Measurements from ENCODE around the gene SGPP2. TPM values are rescaled to one million over a fixed set of nuclear protein-coding genes. Genes with fewer than 3 reads are reported as not detected.

The SGPP2 gene
- total and polyA plus RNA-seq, 2 of the 4 experiments (the other 2 are of a cell fraction) = not detected

GRCh38 chr2:222433332-222434173 lies 9.2 kb downstream of the SGPP2 start:
- no peak overlapping the region for H4K5ac ChIP-seq (ENCODE audit: low read depth, low read length)
- H3K9ac ChIP-seq (ENCODE audit: low read depth, low read length) = no peak overlapping the region
- ATAC-seq (ENCODE audit: low read depth) = no peak
- H4K8ac ChIP-seq (ENCODE audit: low read depth in 2 of 2, low read length in 2 of 2) = no peak overlapping the region
- no peak overlapping the region for H2BK120ac ChIP-seq (ENCODE audit: low read depth, low read length)
- H2AK5ac ChIP-seq (ENCODE audit: low read depth, low read length) = no peak overlapping the region
- no peaks in the 10 kb centered on the region for H3K9me1 ChIP-seq (ENCODE audit: insufficient read depth, low read length)
- H3K9me3 ChIP-seq (ENCODE audit: control insufficient read depth, insufficient read depth, low read length) = no peaks in the 10 kb centered on the region
- no peak overlapping the region for H3K23ac ChIP-seq (ENCODE audit: low read depth, low read length)
- in situ Hi-C loops (cut with MboI; ENCODE audit: low sequenced_read_pairs) (no loop called here), intact Hi-C loops (cut with micrococcal nuclease) (no loop called here), dilution Hi-C loops (cut with HindIII; ENCODE audit: low sequenced_read_pairs, unreplicated experiment) (no loop called here)
- 0 out of 2 replicates have a peak, but pooled peaks cover 1% of the 10 kb centered on the region for H3K27me3 ChIP-seq (ENCODE audit: control insufficient read depth, insufficient read depth, low read length)
- no peak overlapping the region for H3K4ac ChIP-seq (ENCODE audit: low read depth, low read length)
- H3K4me2 ChIP-seq (ENCODE audit: low read depth, low read length) = no peak overlapping the region
- no peaks in the 10 kb centered on the region for H3K79me1 ChIP-seq (ENCODE audit: low read depth in 1 of 2, low read length in 2 of 2)
- no CpG with 5 or more reads among the region's 9 CpGs for WGBS, 2 experiments (ENCODE audit: extremely low coverage in 2 of 2, insufficient read length in 1 of 2)
- no peak overlapping the region for H3K56ac ChIP-seq (ENCODE audit: extremely low read depth, insufficient read depth, low read length)
- POLR2A ChIA-PET (ENCODE audit: unreplicated experiment) = no interaction called here
- H3K36me3 ChIP-seq (ENCODE audit: control insufficient read depth, insufficient read depth, low read length) = no peaks in the 10 kb centered on the region
- no peak overlapping the region for H3K4me3 ChIP-seq (ENCODE audit: insufficient read depth, low read depth, low read length)
- H4K91ac ChIP-seq (ENCODE audit: insufficient read depth, low read depth, low read length) = no peak overlapping the region
- no TSS peak for BruUV-seq (replicated peaks)
- no peak overlapping the region for H3K14ac ChIP-seq (replicated peaks; ENCODE audit: low read depth, low read length)
- H3K4me1 ChIP-seq (ENCODE audit: control insufficient read depth, insufficient read depth, low read length) = no peaks in the 10 kb centered on the region
- no peak for DNase-seq
- H2AFZ ChIP-seq (replicated peaks; ENCODE audit: low read length, poor library complexity) = no peak overlapping the region
- TF ChIP-seq MAZ (IDR thresholded peaks at IDR 0.05; ENCODE audit: borderline replicate concordance, low read depth, low read length) (no peak), RAD21 (IDR thresholded peaks at IDR 0.05; ENCODE audit: low read length) (no peak), BHLHE40 (IDR thresholded peaks at IDR 0.05; ENCODE audit: low read depth, low read length) (no peak), CTCF (conservative IDR thresholded peaks at IDR 0.05; ENCODE audit: low read depth, low read length) (no peak), POLR2A (IDR thresholded peaks at IDR 0.05; ENCODE audit: low read depth, low read length) (no peak), CEBPB (IDR thresholded peaks at IDR 0.05; ENCODE audit: low read depth, low read length) (no peak), MXI1 (IDR thresholded peaks at IDR 0.05; ENCODE audit: borderline replicate concordance, low read depth, low read length) (no peak), USF2 (IDR thresholded peaks at IDR 0.05; ENCODE audit: low read depth, low read length) (no peak), MAFK (IDR thresholded peaks at IDR 0.05; ENCODE audit: low read depth, low read length) (no peak), ELK1 (IDR thresholded peaks at IDR 0.05; ENCODE audit: borderline replicate concordance, low read depth, low read length) (no peak)
- no peak overlapping the region for H2BK15ac ChIP-seq (ENCODE audit: low read depth, low read length)
- no peak overlapping the region for H3K18ac ChIP-seq (ENCODE audit: low read depth, low read length)
- no peak overlapping the region for H3K27ac ChIP-seq (ENCODE audit: insufficient read depth, low read length)
- H2BK20ac ChIP-seq (ENCODE audit: low read depth, low read length) = no peak overlapping the region
- H2BK5ac ChIP-seq (ENCODE audit: low read depth, low read length, poor library complexity, severe bottlenecking) = no peak overlapping the region
- no peak overlapping the region for H2AK9ac ChIP-seq (replicated peaks; ENCODE audit: low read depth, low read length, poor library complexity)
- CTCF ChIA-PET = no interaction called here
- H4K20me1 ChIP-seq (ENCODE audit: insufficient read depth, low read length) = no peaks in the 10 kb centered on the region

Measured in IMR-90 (cell line).